Nephron (organoid): ENCODE measurements around the gene GADD45G.

Source experiments
- H3K27ac Mint-ChIP-seq, 3 experiments: 2 replicates each; pipeline ENCODE4 v1.8.0; 2020; ENCODE audit warnings: mixed read lengths in 3 of 3, mild to moderate bottlenecking in 2 of 3, moderate library complexity in 1 of 3
- H3K27me3 Mint-ChIP-seq: 2 replicates; pipeline ENCODE4 v1.8.0; 2021; ENCODE audit warnings: low read depth, mild to moderate bottlenecking, moderate library complexity, mixed read lengths
- H3K36me3 Mint-ChIP-seq: 2 replicates; pipeline ENCODE4 v1.8.0; 2020; ENCODE audit warnings: low read depth, mixed read lengths
- H3K4me1 Mint-ChIP-seq: 2 replicates; pipeline ENCODE4 v1.8.0; 2020; ENCODE audit warnings: mixed read lengths
- H3K4me3 Mint-ChIP-seq, 3 experiments: 2 replicates each; pipeline ENCODE4 v1.8.0; 2020; ENCODE audit warnings: mild to moderate bottlenecking in 3 of 3, mixed read lengths in 3 of 3, moderate library complexity in 2 of 3
- H3K9me3 Mint-ChIP-seq: 2 replicates; pipeline ENCODE4 v1.8.0; 2020; ENCODE audit warnings: mixed read lengths
- CTCF ChIP-seq, 3 experiments: fragments of 200-600 bp; sonication (generic); IDR thresholded peaks; one replicate each; pipeline ENCODE4 v1.5.0; 2021; ENCODE audit warnings: antibody characterized with exemption in 3 of 3; ENCODE audit not compliant: unreplicated experiment in 3 of 3

GADD45G gene

GRCh38 chr9:89606049-89606623 is 1.3 kb downstream of the GADD45G start:
- peaks cover 58% of the 10 kb centered on the region for H3K4me1 Mint-ChIP-seq
- peak overlapping the region; percentile 85 to 92 (median 89) for H3K4me3 Mint-ChIP-seq
- peak overlapping the region; percentile 73 to 79 (median 75) for H3K27ac Mint-ChIP-seq
- no peaks in the 10 kb centered on the region for H3K36me3 Mint-ChIP-seq
- no peak for TF ChIP-seq CTCF (IDR thresholded peaks at IDR 0.05; ENCODE audit: unreplicated experiment in 3 of 3)
- H3K9me3 Mint-ChIP-seq, result no peaks in the 10 kb centered on the region
- H3K27me3 Mint-ChIP-seq, result peaks cover 37% of the 10 kb centered on the region

DNA sequence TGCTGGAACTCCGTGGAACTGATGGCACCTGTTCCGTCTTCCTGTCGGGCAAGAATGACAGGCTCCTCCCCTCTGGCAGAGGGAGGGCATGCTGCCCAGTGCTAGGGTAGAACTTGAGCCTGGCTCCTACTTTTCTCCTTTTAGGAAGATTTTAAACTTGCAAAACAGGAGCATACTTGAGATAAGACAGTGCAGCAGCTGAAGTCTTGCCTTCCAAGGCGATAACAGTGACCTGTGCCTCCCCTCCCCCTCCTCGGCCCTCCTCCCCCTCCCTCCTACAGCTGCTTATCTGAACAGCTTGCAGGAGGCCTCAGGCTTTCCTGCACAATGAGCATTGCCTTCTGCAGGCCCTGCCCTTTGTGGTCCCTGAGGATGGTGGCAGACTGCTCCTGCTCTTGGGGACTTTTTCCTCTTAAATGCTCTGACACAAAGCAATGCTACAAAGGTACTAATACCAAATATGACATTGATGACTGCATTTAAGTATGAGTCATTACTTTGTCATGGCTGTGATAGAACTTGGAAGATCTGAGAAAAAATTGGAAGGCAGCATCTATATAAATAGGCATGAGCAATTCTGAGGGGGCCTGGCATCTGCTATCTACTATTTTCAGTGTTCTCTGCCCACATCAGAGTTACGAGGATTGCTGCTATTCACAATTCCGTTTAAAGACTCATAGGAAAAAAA is 2.0 kb downstream of the GADD45G start:
- H3K36me3 Mint-ChIP-seq, result no peaks in the 10 kb centered on the region
- H3K9me3 Mint-ChIP-seq, result peaks cover 4% of the 10 kb centered on the region
- peaks cover 57% of the 10 kb centered on the region for H3K4me1 Mint-ChIP-seq
- TF ChIP-seq CTCF (IDR thresholded peaks at IDR 0.05; ENCODE audit: unreplicated experiment in 3 of 3), result no peak
- H3K27ac Mint-ChIP-seq, result peak overlapping the region; percentile 73 to 79 (median 75)
- peak overlapping the region; percentile 85 to 92 (median 89) for H3K4me3 Mint-ChIP-seq
- peaks cover 42% of the 10 kb centered on the region for H3K27me3 Mint-ChIP-seq

GRCh38 chr9:89608641-89609335 is 4.0 kb downstream of the GADD45G start:
- no peak for TF ChIP-seq CTCF (IDR thresholded peaks at IDR 0.05; ENCODE audit: unreplicated experiment in 3 of 3)
- Mint-ChIP-seq H3K4me1 (peaks cover 42% of the 10 kb centered on the region), H3K27me3 (peaks cover 42% of the 10 kb centered on the region), H3K36me3 (peaks cover 3% of the 10 kb centered on the region), H3K27ac (peak overlapping the region in 2 of 3 experiments; percentile 36 to 53), H3K4me3 (peak overlapping the region; percentile 11 to 62 (median 31)), H3K9me3 (peaks cover 4% of the 10 kb centered on the region)

DNA sequence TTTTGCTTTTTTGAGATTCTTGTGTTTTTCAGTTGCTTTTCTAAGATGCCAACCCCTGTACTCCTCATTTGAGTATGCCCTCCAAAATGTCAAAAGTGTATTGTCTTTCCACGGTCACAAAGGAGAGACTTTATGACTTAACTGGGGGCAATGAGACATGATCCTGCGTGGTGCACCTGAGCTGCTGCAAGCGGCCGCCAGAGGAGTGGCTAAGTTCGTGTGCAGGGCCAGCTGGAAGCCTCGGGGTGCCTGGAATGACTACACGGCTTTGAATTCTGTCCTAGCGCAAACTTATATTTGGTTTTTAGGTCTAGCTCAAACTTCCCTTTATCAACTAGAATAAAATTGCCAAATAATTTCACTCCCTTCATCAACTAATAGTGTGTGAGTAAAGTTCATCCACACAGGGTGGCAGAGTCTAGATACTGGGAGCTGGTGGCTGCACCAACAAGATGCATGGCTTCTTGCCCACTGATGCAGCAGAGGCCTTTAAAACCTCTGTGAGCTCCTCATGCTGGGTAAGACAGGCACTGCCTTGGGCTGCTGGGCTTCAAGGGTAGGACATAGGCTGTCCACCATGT is 4.7 kb downstream of the GADD45G start:
- Mint-ChIP-seq H3K27ac (no peak overlapping the region), H3K4me1 (peaks cover 47% of the 10 kb centered on the region), H3K4me3 (peak overlapping the region in 1 of 3 experiments; percentile 46), H3K9me3 (peaks cover 4% of the 10 kb centered on the region), H3K36me3 (peaks cover 3% of the 10 kb centered on the region), H3K27me3 (peaks cover 42% of the 10 kb centered on the region)
- no peak for TF ChIP-seq CTCF (IDR thresholded peaks at IDR 0.05; ENCODE audit: unreplicated experiment in 3 of 3)

DNA sequence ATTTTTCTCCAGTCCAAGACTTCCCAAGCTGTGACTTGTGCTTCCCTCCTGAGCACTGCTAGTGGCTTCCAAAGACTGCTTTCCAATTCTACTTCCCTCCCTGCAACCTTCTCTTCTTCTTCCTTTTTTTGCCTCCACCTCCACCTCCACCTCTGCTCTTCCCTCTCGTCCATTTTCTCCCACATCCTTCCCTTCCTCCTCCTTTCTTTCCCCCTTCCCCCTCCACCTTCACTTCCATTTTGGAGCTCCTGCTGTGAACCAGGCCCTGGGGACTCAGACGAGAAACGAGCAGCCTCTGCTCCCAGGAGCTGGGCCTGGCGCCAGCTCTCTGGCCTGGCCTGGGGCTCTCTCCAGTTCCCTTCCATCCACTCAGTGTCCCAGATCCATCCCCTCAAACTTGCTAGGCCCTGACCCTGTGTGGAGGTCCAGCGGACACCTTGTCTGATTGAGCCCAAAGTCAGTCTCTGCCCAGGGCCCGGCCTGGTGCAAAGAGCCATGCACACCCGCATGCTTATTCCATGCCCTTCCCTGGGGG is 5.6 kb downstream of the GADD45G start:
- no peak overlapping the region for H3K27ac Mint-ChIP-seq
- peaks cover 42% of the 10 kb centered on the region for H3K27me3 Mint-ChIP-seq
- no peak for TF ChIP-seq CTCF (IDR thresholded peaks at IDR 0.05; ENCODE audit: unreplicated experiment in 3 of 3)
- peaks cover 48% of the 10 kb centered on the region for H3K4me1 Mint-ChIP-seq
- H3K9me3 Mint-ChIP-seq, result peaks cover 4% of the 10 kb centered on the region
- H3K36me3 Mint-ChIP-seq, result peaks cover 3% of the 10 kb centered on the region
- peak overlapping the region in 1 of 3 experiments; percentile 53 for H3K4me3 Mint-ChIP-seq
